COLO668 (cell line): Measurements from ENCODE around the gene ADAMTS8.

Experiments
- DNase-seq: peaks from one replicate; lab custom pipeline; 2025; ENCODE audit not compliant: unreplicated experiment; lab: John Stamatoyannopoulos, UW

The ADAMTS8 gene

GRCh38 chr11:130462931-130463330, 34.5 kb upstream of the ADAMTS8 start:
- no peak for DNase-seq

GRCh38 chr11:130462101-130462885, 33.9 kb upstream of the ADAMTS8 start:
- DNase-seq, result no peak

- no peak for DNase-seq
These were observed 31.1 kb upstream of the ADAMTS8 start for GRCh38 chr11:130459521-130459920.

- DNase-seq, result no peak
These were observed 30.0 kb upstream of the ADAMTS8 start for GRCh38 chr11:130458410-130458729.

- no peak for DNase-seq
These were observed 29.4 kb upstream of the ADAMTS8 start for GRCh38 chr11:130457623-130458409.

- DNase-seq, result no peak
These were observed 27.9 kb upstream of the ADAMTS8 start for GRCh38 chr11:130456286-130456685.

GRCh38 chr11:130455483-130456127, 27.2 kb upstream of the ADAMTS8 start:
- no peak for DNase-seq

GRCh38 chr11:130454491-130455252, 26.3 kb upstream of the ADAMTS8 start:
- DNase-seq, result no peak

- DNase-seq, result no peak
These were observed 24.5 kb upstream of the ADAMTS8 start for GRCh38 chr11:130452940-130453339.

- DNase-seq, result no peak
These were observed 23.8 kb upstream of the ADAMTS8 start for GRCh38 chr11:130452176-130452575.

GRCh38 chr11:130451231-130452019, 23.0 kb upstream of the ADAMTS8 start:
- DNase-seq, result no peak

GRCh38 chr11:130449996-130450769, 21.8 kb upstream of the ADAMTS8 start:
- DNase-seq, result no peak

- DNase-seq, result peak; percentile 31
These were observed 21.0 kb upstream of the ADAMTS8 start for GRCh38 chr11:130449310-130449990.

GRCh38 chr11:130448416-130449309, 20.3 kb upstream of the ADAMTS8 start, which contains the start of gene ADAMTS15:
TSS of gene ADAMTS15 (plus strand) at chr11:130448645. CDS start at chr11:130448974, 329 bp downstream.
- DNase-seq, result peak; percentile 69

- DNase-seq, result no peak
These were observed 19.6 kb upstream of the ADAMTS8 start for GRCh38 chr11:130448039-130448415.

- no peak for DNase-seq
These were observed 17.4 kb upstream of the ADAMTS8 start for GRCh38 chr11:130445788-130446187.

GRCh38 chr11:130442737-130443136, 14.3 kb upstream of the ADAMTS8 start:
- no peak for DNase-seq

- no peak for DNase-seq
These were observed 13.3 kb upstream of the ADAMTS8 start for GRCh38 chr11:130441719-130442118.
